ENCODE data around the gene TEX26.

GRCh38 chr13:30915691-30916541 lies 16.5 kb upstream of the TEX26 start:
- TF ChIP-seq POLR2A (IDR thresholded peaks at IDR 0.05) (no peak), CTCF (IDR thresholded peaks at IDR 0.05) (no peak)
